HFF-Myc (cell line): ENCODE data around the gene LGSN.
"Not testable (repeated sequence)": the region's sequence is repeated elsewhere in the genome, so short reads cannot be mapped to it uniquely, and the experiment has no call there.

Source experiments
- DNase-seq: peaks from one replicate; pipeline ENCODE4 v3.0.0-alpha.2; 2011; ENCODE audit warnings: low read depth; ENCODE audit errors: extremely low read depth
- H3K4me3 ChIP-seq: replicated peaks from 2 replicates; pipeline ENCODE4 v1.5.1; 2011; ENCODE audit warnings: low read depth, mild to moderate bottlenecking, control low read depth, low read length
- TF ChIP-seq, protein P1 (sequence below): IDR thresholded peaks from 2 replicates; pipeline ENCODE4 v1.5.1; 2012; ENCODE audit warnings: mild to moderate bottlenecking, low read depth, low read length, control low read depth; ENCODE audit errors: missing control alignments

LGSN gene

DNA sequence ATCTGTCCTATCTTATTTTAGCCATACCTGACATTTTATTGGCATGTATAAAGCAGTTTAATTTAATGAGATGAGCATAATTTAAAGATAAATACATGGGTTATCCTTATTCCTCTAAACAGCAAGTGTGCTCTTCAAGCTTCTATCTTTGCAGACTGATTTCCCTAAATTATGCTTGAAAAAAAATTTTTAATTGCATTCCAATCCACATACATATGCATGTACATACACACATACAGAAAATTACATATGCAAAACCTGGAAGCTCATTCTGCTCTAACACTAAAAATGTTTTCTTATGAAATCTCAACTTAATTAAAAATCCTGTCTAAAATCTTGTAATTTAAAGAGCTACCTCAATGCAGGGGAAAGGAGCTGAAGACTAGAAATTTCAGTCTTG, 73.2 kb downstream of the LGSN start:
- H3K4me3 ChIP-seq: no peak overlapping the region
- TF ChIP-seq, protein P1, sequence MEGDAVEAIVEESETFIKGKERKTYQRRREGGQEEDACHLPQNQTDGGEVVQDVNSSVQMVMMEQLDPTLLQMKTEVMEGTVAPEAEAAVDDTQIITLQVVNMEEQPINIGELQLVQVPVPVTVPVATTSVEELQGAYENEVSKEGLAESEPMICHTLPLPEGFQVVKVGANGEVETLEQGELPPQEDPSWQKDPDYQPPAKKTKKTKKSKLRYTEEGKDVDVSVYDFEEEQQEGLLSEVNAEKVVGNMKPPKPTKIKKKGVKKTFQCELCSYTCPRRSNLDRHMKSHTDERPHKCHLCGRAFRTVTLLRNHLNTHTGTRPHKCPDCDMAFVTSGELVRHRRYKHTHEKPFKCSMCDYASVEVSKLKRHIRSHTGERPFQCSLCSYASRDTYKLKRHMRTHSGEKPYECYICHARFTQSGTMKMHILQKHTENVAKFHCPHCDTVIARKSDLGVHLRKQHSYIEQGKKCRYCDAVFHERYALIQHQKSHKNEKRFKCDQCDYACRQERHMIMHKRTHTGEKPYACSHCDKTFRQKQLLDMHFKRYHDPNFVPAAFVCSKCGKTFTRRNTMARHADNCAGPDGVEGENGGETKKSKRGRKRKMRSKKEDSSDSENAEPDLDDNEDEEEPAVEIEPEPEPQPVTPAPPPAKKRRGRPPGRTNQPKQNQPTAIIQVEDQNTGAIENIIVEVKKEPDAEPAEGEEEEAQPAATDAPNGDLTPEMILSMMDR: no peak
- no peak for DNase-seq

DNA sequence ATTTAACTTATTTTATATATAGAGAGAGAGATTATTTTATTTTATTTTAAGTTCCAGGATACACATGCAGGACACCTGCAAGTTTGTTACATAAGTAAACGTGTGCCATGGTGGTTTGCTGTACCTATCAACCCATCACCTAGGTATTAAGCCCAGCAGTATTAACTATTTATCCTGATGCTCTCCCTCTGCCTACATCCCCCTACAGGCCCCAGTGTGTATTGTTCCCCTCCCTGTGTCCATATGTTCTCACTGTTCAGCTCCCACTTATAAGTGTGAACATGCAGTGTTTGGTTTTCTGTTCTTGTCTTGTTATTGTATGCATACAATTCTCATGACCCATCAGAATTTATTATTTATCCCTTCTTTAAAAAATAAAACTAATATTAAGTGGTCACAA, 73.9 kb downstream of the LGSN start:
- no peak for DNase-seq
- H3K4me3 ChIP-seq: no peak overlapping the region
- TF ChIP-seq, protein P1: peak; percentile 2

DNA sequence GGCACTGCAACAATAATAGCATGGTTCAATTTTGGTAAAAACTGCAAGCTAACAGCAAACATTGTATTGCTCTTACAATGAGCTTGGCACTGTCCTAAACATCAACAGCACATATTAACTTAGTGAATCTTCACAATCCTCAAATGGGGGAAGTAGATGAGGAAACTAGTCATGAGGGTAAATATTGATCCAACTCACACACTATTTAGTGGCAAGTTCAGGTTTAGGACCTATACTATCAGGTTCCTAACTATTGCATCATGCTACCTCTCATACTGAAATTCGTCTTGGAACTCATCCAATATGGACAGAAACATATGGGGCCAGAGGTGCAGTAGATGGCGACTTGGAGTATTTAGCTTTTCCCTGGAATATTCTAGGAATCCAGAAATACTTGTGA, 74.4 kb downstream of the LGSN start:
- TF ChIP-seq, protein P1: no peak
- DNase-seq: no peak
- no peak overlapping the region for H3K4me3 ChIP-seq

DNA sequence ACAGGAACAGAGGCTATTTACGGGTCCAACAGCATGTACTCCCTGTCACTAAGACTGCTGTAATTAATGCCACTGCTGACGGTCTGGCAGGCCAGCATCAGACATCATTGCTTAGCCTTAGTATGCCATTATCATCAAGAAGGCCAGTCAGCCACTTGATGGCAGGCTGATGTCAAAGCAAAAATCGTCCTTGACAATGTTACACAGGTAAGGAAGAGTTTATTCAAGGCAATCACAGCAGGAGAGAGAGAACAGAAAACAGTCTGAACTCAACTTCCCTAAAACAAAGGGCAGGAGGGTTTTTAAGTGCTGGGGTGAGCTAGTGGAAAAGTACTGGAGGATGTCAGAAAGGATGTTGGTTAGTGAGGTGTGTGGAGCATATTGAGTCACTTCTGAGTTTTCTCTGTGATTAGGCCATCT, 83.4 kb downstream of the LGSN start:
- no peak for DNase-seq
- TF ChIP-seq, protein P1: no peak
- H3K4me3 ChIP-seq: no peak overlapping the region

GRCh38 chr6:63230511-63230910, 89.3 kb downstream of the LGSN start:
- H3K4me3 ChIP-seq, DNase-seq: not testable (repeated sequence)

DNA sequence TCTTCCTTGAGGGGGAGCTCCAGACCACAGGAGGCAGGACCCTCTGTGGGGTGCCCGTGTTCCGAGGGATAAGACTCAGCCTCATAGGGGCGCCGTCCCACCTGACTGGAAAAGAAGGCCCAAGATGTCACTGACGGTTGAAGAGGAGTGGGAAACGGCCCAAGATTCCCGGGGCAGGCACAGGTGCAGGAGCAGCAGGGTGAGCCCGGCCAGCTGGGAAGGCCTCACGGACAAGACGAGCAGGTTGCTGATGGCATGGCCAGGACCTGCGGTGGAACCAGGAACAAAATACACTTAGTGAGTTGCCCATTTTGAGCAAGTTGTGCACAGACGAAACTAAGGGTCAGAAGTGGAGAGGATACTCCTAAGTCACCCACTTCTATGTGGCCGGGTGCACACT, 89.8 kb downstream of the LGSN start:
- H3K4me3 ChIP-seq, DNase-seq: not testable (repeated sequence)

GRCh38 chr6:63227928-63228894, 91.6 kb downstream of the LGSN start:
- DNase-seq, H3K4me3 ChIP-seq: not testable (repeated sequence)

GRCh38 chr6:63225987-63226386, 93.8 kb downstream of the LGSN start:
- H3K4me3 ChIP-seq, DNase-seq: not testable (repeated sequence)
